ENCODE data around the gene ZDHHC13.

DNA sequence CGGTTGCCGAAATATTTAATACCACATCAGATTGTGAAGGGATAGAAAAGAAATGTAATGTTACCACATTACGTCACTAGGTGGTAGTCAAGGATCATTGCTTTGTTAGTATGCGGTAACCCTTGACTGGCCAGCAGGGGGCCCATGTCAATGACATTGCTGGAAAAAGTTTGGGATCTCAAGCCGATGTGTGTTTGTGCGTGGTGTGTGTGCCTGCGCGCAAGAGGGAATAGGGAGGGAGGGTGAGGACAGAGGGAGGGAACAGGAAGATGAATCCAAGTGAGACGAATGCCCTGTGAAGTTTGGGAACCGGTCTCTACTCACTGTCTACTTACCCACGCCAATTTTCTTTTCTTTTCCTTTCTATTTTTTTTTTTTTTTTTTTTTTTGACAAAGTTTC, 45.7 kb upstream of the ZDHHC13 start:
- TF ChIP-seq, protein P1, sequence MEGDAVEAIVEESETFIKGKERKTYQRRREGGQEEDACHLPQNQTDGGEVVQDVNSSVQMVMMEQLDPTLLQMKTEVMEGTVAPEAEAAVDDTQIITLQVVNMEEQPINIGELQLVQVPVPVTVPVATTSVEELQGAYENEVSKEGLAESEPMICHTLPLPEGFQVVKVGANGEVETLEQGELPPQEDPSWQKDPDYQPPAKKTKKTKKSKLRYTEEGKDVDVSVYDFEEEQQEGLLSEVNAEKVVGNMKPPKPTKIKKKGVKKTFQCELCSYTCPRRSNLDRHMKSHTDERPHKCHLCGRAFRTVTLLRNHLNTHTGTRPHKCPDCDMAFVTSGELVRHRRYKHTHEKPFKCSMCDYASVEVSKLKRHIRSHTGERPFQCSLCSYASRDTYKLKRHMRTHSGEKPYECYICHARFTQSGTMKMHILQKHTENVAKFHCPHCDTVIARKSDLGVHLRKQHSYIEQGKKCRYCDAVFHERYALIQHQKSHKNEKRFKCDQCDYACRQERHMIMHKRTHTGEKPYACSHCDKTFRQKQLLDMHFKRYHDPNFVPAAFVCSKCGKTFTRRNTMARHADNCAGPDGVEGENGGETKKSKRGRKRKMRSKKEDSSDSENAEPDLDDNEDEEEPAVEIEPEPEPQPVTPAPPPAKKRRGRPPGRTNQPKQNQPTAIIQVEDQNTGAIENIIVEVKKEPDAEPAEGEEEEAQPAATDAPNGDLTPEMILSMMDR (IDR thresholded peaks at IDR 0.05; ENCODE audit: insufficient read depth, low read length): peak; percentile 96
- TF ChIP-seq POLR2AphosphoS5 (IDR thresholded peaks at IDR 0.05; ENCODE audit: low read depth) (no peak), GABPA (IDR thresholded peaks at IDR 0.05; ENCODE audit: low read depth) (no peak)
- TF ChIP-seq, protein P2, sequence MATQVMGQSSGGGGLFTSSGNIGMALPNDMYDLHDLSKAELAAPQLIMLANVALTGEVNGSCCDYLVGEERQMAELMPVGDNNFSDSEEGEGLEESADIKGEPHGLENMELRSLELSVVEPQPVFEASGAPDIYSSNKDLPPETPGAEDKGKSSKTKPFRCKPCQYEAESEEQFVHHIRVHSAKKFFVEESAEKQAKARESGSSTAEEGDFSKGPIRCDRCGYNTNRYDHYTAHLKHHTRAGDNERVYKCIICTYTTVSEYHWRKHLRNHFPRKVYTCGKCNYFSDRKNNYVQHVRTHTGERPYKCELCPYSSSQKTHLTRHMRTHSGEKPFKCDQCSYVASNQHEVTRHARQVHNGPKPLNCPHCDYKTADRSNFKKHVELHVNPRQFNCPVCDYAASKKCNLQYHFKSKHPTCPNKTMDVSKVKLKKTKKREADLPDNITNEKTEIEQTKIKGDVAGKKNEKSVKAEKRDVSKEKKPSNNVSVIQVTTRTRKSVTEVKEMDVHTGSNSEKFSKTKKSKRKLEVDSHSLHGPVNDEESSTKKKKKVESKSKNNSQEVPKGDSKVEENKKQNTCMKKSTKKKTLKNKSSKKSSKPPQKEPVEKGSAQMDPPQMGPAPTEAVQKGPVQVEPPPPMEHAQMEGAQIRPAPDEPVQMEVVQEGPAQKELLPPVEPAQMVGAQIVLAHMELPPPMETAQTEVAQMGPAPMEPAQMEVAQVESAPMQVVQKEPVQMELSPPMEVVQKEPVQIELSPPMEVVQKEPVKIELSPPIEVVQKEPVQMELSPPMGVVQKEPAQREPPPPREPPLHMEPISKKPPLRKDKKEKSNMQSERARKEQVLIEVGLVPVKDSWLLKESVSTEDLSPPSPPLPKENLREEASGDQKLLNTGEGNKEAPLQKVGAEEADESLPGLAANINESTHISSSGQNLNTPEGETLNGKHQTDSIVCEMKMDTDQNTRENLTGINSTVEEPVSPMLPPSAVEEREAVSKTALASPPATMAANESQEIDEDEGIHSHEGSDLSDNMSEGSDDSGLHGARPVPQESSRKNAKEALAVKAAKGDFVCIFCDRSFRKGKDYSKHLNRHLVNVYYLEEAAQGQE (IDR thresholded peaks at IDR 0.05; ENCODE audit: insufficient replicate concordance, low read depth): no peak
